ENCODE data around the gene ITFG2.

Gene ITFG2

DNA sequence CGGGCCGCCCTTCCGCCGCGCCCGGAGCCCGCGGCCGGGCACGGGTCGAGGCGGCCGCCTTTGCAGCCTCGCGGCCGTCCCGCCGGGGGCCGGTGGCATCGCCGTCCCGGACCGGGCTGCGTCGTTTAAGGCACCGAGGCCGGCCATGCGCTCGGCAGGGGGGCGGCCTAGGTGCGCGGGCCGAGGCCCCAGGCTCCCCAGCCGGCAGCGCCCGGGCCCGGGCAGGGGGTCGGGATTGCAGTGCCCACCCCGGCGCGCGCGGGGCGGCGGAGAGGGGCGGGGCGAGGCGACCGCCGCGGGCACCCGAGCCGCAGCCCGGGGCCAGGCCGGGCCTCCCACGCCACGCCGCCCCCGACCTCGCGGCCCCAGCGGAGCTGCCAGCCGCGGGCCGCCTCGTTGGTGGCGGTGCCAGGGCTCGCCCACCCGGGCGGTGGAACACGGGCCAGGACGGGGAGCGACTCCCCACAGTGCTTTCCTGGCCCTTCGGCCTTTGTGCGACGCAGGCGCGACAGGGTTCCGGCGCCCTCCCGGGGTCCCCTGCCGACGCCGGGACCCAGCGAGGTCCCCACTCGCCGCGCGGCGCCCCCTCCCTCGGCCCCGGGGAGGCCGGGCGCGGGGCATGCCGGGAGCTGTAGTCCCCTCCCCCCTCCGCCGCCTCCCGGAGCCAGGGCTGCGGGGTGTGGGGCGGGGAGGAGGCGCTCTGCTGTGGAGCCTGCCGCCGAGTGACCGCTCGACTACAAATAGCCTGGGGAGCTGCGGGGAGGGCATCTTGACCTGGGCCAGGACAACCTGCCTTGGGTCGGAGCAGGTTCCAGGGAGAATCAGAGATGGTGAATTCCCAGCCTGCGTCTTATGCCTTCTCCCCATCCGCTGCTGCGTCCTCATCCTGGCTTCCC lies 16.9 kb upstream of the ITFG2 start:
- DNase-seq = no peak

DNA sequence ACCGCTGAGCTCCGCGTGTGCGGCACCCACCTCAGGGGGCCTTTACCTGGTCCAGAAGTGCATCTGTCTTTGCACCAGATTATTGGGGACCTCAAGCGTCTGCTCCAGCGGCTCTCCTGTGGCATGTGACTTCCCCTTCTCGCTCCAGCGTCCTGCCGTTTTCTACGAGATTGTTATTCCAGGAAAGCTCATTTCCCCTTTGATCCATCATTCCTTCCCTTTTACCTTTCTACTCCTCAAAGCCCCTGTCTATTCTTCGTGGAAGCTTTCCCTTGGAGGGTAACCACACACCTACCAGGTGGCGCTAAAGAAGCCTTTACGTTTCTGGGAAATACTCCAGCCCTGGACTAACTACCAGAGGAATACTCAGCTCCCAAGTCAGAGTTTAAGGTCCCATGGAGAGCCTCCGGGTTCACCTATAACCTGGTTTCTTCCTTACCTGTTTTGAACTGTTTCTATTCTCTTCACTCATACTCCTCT lies 16.2 kb upstream of the ITFG2 start:
- DNase-seq = no peak

DNA sequence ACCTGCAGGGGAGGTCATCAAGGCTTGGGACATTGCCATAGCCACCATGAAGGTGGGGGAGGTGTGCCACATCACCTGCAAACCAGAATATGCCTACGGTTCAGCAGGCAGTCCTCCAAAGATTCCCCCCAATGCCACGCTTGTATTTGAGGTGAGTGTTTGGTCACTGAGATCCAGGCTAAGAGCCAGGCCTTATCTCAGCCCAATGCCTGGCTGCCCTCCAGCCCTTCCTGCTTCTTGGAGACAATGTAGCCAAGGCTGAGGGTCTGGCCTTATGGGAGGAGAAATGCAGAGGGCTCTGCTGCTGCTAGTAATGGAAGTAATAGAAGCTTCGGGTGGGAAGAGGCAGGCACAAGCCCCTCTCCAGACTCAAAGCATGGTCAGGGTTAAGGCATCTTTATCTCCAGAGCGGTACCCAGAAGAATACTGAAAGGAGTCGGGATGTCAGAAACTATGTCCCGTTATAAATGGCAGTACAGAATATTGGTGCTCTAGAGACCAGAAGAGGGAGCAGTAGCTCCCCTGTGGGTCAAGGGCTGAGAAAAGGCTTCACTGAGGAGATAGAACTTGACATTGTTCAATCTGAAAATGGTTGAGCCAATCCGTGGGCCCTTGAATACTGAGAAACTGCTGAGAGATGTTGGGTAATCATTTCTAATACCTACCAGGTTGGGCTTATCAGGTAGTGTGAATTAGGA lies 14.6 kb upstream of the ITFG2 start:
- no peak for DNase-seq

DNA sequence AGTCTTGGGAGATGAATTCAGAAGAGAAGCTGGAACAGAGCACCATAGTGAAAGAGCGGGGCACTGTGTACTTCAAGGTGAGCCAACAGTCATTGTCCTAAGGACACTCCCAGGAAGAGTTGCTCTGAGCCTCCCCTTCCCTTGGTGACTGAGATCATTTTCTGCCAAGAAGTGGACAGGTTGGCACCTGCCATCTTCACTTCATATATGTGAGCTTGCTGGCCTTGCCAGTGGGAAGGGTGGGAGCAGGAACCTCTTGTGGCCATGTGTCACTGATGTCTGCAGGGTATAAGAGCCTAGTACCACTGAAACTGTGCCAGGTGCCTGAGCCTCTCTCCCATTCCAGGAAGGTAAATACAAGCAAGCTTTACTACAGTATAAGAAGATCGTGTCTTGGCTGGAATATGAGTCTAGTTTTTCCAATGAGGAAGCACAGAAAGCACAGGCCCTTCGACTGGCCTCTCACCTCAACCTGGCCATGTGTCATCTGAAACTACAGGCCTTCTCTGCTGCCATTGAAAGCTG lies 12.4 kb upstream of the ITFG2 start:
- DNase-seq = no peak

DNA sequence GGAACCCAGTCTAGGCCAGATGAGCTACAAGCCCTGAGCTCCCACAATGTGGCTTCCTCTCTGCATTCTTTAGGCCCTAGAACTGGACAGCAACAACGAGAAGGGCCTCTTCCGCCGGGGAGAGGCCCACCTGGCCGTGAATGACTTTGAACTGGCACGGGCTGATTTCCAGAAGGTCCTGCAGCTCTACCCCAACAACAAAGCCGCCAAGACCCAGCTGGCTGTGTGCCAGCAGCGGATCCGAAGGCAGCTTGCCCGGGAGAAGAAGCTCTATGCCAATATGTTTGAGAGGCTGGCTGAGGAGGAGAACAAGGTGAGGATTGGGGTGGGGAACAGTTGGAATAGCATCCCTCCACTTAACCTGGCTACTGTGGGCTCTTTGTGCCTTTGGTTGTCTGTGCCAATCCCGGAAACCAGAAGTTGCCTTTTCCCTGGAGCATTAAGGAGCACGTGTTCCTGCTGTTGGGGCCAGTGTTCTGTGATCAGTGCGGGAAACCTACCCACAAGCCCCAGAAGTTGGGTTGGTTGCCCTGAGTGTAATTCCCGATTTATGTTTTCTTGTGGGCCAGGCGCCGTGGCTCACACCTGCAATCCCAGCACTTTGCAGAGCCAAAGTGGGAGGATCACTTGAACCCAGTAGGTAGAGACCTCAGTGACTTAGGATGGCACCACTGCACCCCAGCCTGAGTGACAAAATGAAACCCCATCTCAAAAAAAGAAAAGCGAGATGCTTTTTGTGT lies 11.3 kb upstream of the ITFG2 start:
- peak; percentile 53 for DNase-seq

DNA sequence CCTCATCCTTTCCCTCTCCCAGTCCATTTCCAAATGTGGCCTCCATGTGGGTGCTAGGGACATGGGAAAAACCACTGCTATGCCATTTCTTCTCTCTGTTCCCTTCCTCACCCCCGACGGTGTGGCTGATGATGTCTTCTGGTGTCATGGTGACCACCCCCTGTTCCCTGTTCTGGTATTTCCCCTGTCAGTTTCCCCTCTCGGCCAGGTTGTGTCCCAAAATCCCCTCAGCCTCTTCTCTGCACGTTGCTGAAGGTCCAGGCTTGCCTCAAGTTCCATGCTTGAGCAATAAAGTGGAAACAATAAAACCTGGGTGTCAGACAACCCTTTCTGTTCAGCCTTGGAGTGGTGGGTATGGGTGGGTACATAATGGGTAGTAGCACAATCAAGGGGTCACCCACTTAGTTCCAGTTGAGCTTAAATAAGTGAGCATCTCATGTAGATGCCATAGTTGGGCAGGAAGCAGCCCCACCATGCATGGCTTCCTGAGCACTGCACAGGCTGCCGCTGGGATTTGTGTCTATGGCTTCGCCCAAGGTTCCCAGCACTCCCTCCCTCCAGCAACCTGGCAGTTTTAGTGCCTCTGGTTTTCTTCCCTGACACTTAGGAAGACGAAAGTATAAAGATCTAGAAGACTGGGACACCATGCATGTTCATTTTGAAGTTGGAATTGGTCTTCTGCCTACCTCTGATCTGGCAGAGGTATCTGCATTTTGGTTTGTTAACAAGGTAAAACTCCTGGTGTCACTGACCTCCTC lies 8.7 kb upstream of the ITFG2 start:
- no peak for DNase-seq

DNA sequence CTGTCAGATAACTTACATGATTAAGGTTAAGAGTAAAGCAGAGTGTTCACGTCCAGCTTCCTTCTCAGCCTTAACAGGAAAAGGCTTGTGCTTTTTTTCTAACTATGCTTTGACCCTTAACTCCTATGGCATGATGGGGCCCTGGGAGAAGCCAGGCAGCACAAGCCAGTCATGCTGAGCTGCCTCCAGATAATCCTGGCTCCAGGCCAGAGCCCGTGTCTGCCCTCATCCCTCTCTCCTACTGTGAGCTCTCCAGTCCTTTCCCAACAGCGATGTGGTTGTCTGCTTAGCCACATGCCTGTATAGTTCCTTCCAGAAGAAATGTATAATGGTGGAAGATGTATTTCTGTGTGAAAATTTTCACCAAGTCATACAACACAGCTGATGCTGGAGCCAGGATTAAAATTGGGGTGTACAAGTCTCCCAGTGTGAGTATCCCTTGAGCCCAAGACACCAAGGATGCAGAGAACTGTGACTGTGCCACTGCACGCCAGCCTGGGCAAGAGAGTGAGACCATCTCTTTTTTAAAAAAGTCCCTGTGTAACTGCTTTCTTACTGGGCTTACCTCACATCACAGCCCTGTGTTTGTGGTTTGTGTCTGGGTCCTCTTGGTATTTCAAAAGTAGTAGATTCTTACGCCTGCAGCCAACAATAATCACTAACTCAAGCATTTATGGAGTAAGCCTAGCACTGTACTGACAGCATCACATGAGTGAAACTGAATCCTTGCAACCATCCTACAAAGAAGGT lies 7.9 kb upstream of the ITFG2 start:
- DNase-seq = no peak

DNA sequence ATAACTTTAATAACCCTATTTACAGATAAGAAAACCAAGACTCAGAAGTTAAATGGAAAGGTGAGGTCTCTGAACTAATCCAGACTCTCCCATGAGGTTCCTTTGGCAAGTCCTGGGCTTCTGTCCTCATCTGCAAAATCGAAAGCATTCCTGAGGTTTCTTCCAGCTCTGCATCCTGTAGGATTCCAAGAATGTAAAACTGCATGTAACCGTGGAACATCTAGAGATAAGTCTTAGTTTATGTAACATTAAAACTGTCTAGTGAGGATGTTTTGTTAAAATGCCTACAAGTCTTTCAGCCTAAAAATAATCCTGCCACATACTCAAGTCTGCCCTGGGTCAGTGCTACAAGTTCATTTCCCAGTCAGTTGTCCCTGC lies 7.3 kb upstream of the ITFG2 start:
- no peak for DNase-seq

DNA sequence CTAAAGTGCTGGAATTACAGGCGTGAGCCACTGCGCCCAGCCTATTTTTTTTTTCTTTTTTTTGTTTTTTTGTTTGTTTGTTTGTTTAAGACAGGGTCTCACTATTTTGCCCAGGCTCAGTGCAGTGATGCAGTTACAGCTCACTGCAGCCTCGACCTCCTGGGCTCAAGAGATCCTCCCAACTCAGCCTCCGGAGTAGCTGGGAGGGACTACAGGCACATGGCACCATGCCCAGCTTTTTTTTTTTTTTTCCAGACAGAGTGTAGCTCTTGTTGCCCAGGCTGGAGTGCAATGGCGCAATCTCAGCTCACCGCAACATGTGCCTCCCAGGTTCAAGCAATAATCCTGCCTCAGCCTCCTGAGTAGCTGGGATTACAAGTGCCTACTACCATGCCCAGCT lies 5.8 kb upstream of the ITFG2 start:
- DNase-seq = no peak

DNA sequence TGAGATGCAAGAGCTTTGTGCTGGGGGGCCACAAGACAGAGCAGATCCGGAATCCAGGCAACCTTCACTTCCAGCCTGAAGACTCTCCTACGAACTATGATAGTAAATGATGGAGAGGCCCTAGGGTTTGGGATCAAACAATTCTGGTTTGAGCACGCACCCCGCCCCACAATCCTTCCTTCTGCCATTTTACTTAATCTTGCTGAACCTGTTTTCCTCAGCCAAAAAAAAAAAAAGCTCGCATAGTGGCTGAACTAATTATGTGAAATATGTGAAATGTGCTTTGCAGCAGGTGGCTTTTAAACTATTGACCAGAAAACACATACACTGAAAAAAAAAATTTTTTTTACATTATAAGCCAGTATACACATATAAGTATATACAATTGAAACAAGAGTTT lies 667 bp upstream of the ITFG2 start:
- no peak for DNase-seq

DNA sequence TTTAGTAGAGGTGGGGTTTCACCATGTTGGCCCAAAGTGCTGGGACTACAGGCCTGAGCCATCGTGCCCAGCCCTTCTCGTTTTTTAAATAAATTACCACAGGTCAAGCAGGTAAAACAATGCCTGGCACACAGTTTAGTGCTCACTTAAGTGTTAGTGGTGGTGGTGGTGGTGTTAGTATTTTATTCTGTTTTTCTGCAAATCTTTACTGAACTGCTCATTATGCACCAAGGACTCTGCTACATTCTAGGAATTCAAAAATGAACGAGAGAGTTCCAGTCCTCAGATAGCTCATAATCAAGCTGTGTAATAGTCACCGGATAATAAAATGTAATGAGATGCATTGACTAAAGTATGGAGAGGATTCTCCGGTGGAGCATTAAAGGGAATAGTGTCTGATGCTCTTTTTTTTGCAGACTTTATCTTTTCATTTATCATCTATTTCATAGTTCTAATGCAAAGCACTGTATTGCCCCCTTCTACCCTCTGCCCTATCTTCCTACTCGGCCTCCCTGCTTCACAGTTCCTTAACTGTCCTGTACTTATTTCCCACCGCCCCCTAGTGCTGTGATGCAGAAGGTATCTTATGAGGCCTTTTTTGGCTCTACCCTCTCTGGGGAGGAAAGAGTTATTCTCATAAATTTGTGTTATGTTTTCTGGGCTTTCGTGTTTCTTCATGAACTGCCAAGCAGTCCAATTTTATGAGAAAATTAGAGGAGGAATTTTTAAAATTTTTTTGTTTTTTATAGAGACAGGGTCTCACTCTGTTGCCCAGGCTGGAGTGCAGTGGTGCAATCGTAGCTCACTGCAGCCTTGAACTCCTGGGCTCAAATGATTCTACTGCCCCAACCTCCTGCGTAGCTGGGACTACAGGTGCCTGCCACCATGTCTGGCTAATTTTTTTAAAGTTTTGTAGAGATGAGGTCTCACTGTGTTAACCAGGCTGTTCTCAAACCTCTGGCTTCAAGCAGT lies 1.0 kb downstream of the ITFG2 start:
- peak; percentile 54 for DNase-seq

DNA sequence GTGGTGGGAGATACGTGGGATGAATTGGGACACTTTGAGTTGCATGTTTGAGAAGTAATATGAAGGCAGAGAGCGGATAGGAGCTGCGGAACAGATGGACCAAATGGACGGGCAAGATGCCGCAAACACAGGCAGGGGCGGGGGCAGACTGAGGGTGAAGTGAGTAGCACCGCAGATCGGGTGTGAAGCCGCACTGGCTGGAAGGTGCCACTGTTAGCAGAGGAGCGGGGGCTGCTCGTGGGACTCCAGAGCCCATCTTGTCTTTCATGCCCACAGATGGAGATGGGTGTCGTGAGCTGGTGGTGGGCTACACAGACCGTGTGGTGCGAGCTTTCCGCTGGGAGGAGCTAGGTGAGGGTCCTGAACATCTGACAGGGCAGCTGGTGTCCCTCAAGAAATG lies 7.3 kb downstream of the ITFG2 start:
- DNase-seq = no peak

DNA sequence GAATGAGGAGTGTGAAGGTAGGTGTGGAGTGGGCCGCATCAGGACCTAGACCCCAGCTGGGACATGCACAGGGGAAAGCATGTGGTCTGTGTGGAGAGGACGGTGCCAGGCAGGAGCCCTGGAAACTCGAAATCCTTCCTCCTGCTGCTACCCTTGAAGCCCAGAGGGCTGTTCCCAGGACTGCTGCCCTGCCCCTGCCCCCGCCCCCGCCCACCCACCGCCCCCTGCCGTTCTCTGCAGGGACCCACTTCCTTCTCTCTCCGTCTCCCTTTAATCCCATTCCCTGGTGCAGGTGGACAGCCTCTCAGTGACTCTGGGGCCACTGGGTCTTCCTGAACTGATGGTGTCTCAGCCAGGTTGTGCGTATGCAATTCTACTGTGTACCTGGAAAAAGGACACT lies 8.0 kb downstream of the ITFG2 start:
- DNase-seq = no peak

DNA sequence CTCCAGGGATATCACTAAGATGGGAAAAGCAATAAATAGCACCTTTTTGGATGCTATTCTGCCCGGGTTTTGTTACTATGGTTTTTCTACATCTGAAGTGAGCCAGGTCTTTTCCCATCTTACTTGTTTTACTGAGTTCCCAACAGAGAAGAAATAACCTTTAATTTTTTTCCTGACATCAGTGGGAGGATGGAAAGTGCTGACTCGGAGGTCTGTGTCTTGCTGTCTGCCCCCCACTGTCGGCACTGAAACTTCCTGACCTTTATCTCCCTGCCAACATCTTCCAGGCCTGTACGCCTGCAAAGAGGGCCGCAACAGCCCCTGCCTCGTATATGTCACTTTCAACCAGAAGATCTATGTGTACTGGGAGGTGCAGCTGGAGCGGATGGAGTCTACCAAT lies 11.0 kb downstream of the ITFG2 start:
- no peak for DNase-seq

DNA sequence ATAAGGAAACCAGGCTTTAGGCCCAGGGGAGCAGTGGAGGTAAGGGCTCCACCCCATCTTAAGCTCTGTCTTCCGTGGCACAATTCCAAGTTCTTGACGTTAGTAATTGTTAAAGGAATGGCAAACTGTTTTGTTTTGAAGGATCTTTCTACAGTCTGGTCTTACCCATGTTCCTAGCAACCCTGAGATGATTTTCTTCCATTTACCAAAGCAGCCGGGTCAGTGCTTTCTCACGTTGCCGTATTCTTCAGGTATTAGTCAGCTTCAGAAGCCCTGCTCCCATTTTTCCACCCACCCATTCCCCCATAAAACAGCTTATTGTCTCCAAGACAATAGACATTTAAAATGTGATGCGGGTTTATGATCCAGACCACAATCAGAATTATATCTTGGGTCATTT lies 12.1 kb downstream of the ITFG2 start:
- no peak for DNase-seq

DNA sequence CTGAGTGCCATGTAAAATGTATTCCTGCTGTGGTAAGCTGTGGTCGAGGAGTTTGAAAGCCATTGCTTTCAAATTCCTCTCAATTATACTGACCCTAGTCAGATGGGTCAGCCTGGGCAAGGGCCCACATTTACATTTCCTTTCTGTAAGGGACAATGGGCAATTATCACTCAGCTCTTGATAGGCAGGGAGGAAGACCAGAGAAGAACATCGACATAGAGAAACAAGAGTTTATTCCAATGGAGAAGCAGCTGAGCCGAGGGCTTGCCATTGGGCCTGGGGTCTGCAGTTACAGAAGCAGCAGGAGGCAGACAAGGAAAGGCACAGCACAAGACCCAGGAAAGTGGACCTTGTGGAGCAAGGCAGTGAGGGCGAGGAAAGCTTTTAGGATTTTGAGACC lies 12.7 kb downstream of the ITFG2 start:
- no peak for DNase-seq

DNA sequence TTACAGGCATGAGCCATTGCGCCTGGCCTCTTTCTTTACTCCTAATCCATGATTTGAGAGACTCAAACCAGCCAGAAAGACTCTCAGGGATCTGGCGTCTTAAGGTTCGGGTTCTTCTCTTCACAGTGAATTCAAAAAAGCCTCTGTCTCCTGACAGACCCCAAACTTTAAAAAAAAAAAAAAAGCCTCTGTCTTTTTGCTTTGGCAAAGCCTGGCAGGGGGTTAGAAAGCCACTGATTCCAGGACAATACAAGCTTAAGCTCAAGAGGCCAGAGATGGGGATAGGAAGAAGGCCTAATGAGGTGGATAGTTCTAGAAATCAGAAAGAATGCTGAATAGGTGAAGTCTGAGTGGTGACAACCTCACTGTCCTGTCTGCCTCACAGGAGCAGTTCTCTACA lies 13.6 kb downstream of the ITFG2 start:
- no peak for DNase-seq

DNA sequence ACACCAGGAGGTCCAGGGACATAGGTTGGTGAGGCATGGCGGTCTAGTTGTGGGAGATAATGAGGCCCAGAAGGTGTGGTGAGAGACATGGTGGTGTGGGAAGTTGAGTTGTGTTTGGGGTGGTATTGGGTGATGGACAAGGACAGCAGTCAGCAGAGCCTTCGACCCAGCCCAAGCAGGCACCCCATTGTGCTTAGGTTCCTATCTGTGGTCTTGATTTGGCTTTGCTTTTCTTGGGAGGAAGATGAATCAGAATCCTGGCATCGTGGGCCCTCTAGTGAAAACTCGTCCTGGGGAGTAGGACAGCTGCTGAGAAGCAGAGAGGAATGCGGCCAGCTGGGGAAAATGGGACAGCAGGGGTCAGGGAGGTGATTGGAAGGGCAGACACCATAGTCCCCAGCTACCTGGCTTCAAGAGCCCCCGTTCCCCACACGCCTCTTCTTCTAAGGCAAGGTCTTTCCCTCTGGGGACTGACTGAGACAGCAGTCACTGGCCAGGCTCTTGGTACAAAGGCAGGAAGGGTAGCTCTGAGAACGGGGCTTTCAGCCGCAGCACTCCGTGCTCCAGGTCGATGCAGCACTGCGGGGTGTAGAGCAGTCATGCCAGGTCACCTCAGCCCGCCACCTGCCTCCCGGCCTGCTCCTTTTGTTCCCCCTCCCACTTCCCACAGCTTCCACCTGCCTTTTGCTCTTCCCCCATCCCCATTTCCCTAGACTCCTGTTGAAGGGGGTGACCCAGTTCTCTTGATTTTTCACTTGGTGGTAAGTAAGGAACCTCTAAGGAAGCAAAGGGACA lies 14.4 kb downstream of the ITFG2 start:
- no peak for DNase-seq

DNA sequence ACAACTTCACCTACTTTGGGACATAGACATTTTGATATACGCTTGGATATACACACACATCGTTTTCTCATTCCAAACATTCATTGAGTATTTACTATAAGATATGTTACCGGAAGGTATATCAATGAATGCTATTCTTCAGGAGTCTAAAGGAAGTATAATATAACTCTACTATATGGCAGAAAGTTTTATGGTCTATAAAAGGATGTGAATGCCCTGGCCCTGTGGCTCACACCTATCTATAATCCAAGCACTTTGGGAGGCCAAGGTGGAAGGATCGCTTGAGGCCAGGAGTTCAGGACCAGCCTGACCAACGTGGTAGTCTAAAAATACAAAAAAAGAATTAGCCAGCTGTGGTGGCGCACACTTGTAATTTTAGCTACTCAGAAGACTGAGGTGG lies 16.8 kb downstream of the ITFG2 start:
- no peak for DNase-seq

Data from NCI-H446 treated with DMSO at 0.1 percent for 48 hours (cell line).